Breast epithelium (tissue), 4 donors: Measurements from ENCODE around the gene QSOX2. TPM values are rescaled to one million over a fixed set of nuclear protein-coding genes. Genes with fewer than 3 reads are reported as not detected.

Source experiments
- DNase-seq, 2 donors: peaks; one replicate each; pipeline ENCODE4 v3.0.0-alpha.2; 2019; ENCODE audit warnings: low spot score in 2 of 2
- H3K27ac ChIP-seq, 2 donors: fragments of 200-600 bp; sonication (generic) in 1 of 2; one replicate each; pipeline ENCODE4 v1.5.1; 2016 to 2019; ENCODE audit warnings: mild to moderate bottlenecking in 1 of 2
- H3K27me3 ChIP-seq, 2 donors: fragments of 200-600 bp; sonication (generic) in 1 of 2; one replicate each; pipeline versions ENCODE4 v1.5.1 to v1.6.0; 2017 to 2019; ENCODE audit warnings: control low read depth in 1 of 2, mild to moderate bottlenecking in 1 of 2
- H3K36me3 ChIP-seq: fragments of 200-600 bp; one replicate; pipeline ENCODE4 v1.5.1; 2019
- H3K4me1 ChIP-seq, 2 donors: fragments of 200-600 bp; sonication (generic); one replicate each; pipeline ENCODE4 v1.5.1; 2016 to 2019; ENCODE audit warnings: control low read depth in 1 of 2
- H3K4me3 ChIP-seq, 3 donors: fragments of 200-600 bp; sonication (generic); 1 replicate in 2 of 3; 2 replicates in 1 of 3; pipeline ENCODE4 v1.5.1; 2016 to 2019; ENCODE audit warnings: mild to moderate bottlenecking in 3 of 3, moderate library complexity in 2 of 3
- H3K9me3 ChIP-seq, 2 donors: fragments of 200-600 bp; sonication (generic) in 1 of 2; one replicate each; pipeline ENCODE4 v1.5.1; 2016 to 2019; ENCODE audit warnings: control low read depth in 1 of 2
- POLR2A ChIP-seq: fragments of 450-650 bp; IDR thresholded peaks from one replicate; pipeline ENCODE4 v1.6.1; 2016; ENCODE audit warnings: antibody characterized with exemption, mild to moderate bottlenecking, moderate library complexity
- POLR2AphosphoS5 ChIP-seq, 3 donors: sonication (generic); formaldehyde crosslinking; IDR thresholded peaks; one replicate each; pipeline ENCODE4 v1.6.1; 2017; ENCODE audit warnings: antibody characterized with exemption in 3 of 3
- intact Hi-C: fragments of 100-400 bp; cut with DNase I; formaldehyde crosslinking; loops from one replicate; pipeline ENCODE4 v1.15.1; 2023; ENCODE audit warnings: low total_unique reads
- total RNA-seq, 3 donors: library from RNA; depleted of rRNA; stranded (reverse); fragments of >200 nt; gene quantifications; one replicate each; pipeline ENCODE4 v1.1.0, GENCODE V29; 2016
- TF ChIP-seq, protein P1 (sequence below), 3 donors: fragments of 450-650 bp; IDR thresholded peaks; one replicate each; pipeline ENCODE4 v1.5.1; 2016 to 2017; ENCODE audit warnings: antibody characterized with exemption in 3 of 3, mild to moderate bottlenecking in 3 of 3, moderate library complexity in 3 of 3

QSOX2 gene
- total RNA-seq, 3 donors from 2014 or later, result 5.6 to 8.8 (median 6.2) TPM

DNA sequence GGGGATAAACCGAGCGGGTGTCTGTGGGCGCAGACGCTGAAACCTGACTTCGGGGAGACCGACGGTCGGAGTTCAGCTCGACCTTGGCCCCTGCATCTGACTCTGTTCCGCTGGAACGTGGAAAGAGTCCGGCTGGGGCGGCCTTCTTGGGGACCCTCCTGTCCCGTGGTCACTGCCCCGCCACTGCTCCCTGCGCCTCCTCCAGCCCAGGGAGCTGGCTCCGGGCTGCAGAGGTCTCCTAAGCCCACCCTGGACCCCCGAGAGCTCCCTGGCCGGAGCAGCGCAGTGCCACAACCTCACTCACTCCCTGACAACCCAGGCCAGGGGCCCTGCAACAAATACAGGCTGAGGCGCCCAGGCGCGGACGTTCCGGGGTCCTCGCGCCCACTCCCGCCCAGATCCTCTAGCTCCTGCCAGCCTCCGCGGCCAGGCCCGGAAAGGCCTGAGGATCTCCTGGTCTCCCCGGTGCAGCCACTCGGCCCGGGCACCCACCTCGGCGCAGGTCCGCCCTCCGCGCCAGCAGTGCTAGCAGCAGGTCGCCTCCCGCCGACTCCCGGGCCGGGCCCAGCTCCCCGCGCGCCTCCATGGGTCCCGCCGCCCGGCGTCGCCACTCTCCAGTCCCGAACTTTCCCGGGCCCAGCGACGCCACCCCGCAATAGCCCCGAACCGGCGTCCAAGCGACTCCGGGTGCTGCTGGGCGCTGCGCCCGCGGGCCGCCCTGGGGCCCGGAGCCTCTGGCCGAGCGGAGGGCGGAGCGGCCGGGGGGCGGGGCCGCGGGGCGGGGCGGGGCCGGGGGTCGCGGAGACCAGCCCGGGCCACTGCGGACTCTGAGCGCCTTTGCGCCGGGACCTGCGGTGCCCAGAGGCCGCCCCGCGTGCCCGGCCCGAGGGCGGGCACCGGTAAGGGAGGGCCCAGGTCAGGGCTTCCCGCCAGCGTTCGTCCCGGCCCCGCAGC lies 42.9 kb downstream of the QSOX2 start:
- Histone ChIP-seq H3K27ac (no peak overlapping the region), H3K4me3 (no peak overlapping the region), H3K27me3 (peaks cover 26 to 79% of the 10 kb centered on the region in 2 donors), H3K9me3 (no peaks in the 10 kb centered on the region), H3K4me1 (peaks cover 0 to 9% of the 10 kb centered on the region in 2 donors), H3K36me3 (no peaks in the 10 kb centered on the region)
- TF ChIP-seq POLR2AphosphoS5 (IDR thresholded peaks at IDR 0.05), result no peak
- TF ChIP-seq POLR2A, result no peak
- TF ChIP-seq, protein P1, sequence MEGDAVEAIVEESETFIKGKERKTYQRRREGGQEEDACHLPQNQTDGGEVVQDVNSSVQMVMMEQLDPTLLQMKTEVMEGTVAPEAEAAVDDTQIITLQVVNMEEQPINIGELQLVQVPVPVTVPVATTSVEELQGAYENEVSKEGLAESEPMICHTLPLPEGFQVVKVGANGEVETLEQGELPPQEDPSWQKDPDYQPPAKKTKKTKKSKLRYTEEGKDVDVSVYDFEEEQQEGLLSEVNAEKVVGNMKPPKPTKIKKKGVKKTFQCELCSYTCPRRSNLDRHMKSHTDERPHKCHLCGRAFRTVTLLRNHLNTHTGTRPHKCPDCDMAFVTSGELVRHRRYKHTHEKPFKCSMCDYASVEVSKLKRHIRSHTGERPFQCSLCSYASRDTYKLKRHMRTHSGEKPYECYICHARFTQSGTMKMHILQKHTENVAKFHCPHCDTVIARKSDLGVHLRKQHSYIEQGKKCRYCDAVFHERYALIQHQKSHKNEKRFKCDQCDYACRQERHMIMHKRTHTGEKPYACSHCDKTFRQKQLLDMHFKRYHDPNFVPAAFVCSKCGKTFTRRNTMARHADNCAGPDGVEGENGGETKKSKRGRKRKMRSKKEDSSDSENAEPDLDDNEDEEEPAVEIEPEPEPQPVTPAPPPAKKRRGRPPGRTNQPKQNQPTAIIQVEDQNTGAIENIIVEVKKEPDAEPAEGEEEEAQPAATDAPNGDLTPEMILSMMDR (IDR thresholded peaks at IDR 0.05), result no peak
- no peak for DNase-seq
- intact Hi-C loops, result no loop called here

DNA sequence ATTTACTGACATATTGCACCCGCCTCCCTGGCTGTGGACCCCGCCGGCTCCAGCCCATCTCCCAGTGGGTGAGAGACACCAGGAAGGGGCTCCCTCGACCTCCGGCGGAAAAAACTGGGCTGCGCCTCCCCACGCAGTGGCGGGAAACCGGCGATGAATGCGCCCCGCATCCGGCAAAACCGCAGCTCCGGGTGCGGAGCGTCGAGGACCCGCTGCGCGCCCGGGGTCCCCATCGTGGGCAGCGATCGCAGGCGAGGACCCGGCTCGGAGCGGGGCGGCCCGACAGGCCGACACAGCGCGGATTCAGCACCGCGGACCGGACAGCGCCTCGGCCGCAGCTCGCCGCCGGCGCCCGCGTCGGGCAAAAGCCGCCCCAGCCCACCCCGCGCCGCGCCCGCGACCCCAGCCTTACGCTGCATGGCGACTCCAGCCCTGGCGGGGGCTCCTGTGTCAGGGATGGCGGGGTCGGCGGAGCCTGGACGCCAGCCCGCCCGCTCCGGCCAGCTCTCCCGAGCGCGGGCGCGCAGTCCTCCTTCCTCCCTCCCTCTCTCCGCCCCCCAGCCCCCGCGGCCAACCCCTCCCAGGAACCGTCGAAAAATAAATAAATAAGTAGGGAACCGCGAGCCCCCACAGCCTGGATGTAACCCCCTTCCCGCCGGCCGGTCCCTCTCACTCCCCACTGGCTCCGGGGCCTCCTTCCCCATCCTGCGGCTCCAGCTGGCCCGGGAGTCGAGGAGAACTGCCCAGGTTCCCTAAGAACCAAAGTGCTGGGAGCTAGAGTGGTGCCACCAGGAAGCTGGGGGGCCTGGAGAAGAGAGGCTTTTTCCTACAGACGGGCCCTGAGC lies 43.8 kb downstream of the QSOX2 start:
- Histone ChIP-seq H3K27me3 (peaks cover 26 to 88% of the 10 kb centered on the region in 2 donors), H3K4me3 (no peak overlapping the region), H3K4me1 (peaks cover 0 to 9% of the 10 kb centered on the region in 2 donors), H3K9me3 (no peaks in the 10 kb centered on the region), H3K36me3 (no peaks in the 10 kb centered on the region), H3K27ac (no peak overlapping the region)
- TF ChIP-seq, protein P1 (IDR thresholded peaks at IDR 0.05), result no peak
- TF ChIP-seq POLR2A, result no peak
- TF ChIP-seq POLR2AphosphoS5 (IDR thresholded peaks at IDR 0.05), result no peak
- intact Hi-C loops, result no loop called here
- no peak for DNase-seq

DNA sequence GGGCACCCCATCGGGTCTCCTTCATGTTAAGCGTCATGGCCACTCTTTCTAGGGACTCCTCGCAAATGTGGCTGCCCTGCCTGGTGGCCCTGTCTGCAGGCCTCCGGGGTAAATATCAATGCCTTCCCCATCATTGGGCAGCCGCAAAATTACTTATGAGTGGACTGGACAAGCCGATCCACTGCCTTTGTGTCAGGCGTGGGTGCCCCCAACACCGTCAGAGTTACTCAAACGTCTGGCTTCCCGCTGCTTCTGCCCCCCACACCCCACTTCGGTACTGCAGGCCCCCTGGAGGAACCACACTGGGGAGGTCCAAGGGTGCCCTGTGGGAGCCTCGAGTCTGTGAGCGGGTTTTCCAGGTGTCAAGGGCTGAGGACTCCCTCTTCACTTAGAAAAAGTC lies 44.4 kb downstream of the QSOX2 start:
- H3K27ac ChIP-seq, result no peak overlapping the region
- DNase-seq, result no peak
- TF ChIP-seq POLR2A (no peak), POLR2AphosphoS5 (IDR thresholded peaks at IDR 0.05) (no peak)
- TF ChIP-seq, protein P1 (IDR thresholded peaks at IDR 0.05), result no peak
- no peaks in the 10 kb centered on the region for H3K36me3 ChIP-seq
- intact Hi-C loops, result no loop called here
- no peaks in the 10 kb centered on the region for H3K9me3 ChIP-seq
- H3K4me3 ChIP-seq, result no peak overlapping the region
- peaks cover 26 to 95% of the 10 kb centered on the region in 2 donors for H3K27me3 ChIP-seq
- H3K4me1 ChIP-seq, result peaks cover 0 to 9% of the 10 kb centered on the region in 2 donors

DNA sequence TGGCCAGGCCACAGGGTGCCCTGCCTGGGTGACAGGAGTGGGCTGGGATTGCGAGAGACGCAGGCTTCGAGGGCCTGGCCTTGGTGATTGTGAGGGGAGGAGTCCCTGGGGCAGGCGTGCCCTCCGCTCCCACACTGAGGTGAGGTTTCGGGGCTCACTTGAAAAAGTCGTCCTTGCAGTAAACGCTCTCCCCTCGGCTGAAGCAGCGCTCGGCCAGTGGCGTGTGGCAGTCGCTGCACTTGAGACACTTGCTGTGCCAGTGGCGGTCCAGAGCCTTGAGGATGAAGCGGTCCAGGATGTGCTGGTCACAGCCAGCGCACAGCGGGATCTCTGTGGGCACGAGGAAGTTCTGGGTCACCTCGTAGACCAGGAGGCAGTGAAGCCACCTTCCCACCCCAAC lies 45.2 kb downstream of the QSOX2 start:
- Histone ChIP-seq H3K9me3 (no peaks in the 10 kb centered on the region), H3K27ac (no peak overlapping the region), H3K4me3 (no peak overlapping the region), H3K27me3 (peaks cover 28 to 99% of the 10 kb centered on the region in 2 donors), H3K4me1 (peaks cover 0 to 9% of the 10 kb centered on the region in 2 donors), H3K36me3 (no peaks in the 10 kb centered on the region)
- DNase-seq, result no peak
- intact Hi-C loops, result no loop called here
- TF ChIP-seq, protein P1 (IDR thresholded peaks at IDR 0.05), result no peak
- TF ChIP-seq POLR2A (no peak), POLR2AphosphoS5 (IDR thresholded peaks at IDR 0.05) (no peak)
